ENCODE data around the gene C2CD4C.
A peak's percentile ranks its signal among the peaks of the same experiment; 100 is the strongest.

DNA sequence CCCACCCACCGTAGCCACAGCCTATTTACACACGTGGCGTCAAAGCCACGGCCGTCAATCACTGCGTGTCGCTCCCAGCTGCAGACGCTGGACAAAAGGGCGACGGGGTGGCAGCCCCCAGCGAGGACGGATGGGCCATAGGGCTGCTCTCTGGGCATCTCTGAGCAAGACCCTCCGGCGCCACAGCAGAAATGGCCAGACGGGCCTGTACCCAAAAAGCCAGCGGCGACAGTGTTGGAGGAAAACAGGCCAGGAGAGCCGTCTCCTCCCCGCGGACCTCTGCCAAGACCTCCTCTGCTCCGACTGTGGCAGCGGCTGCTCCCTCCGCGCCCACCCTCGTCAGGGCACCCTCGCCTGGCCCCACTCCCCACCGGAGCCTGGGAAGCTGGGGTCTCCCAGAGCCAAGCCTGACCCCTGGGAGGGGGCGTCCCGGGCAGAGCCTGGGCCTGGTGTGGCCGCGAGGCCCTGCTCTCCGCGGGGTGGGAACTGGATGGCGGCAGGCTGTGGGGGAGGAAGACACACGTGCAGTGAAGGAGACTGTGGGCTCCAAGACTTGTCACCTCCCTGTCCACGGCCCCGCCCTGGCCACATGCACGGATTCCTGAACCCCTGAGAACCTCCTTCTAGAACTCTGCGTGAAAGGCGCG, 2.7 kb downstream of the C2CD4C start:
- TF ChIP-seq POLR2AphosphoS5 (IDR thresholded peaks at IDR 0.05; ENCODE audit: low read depth, low read length) (no peak), TAF1 (IDR thresholded peaks at IDR 0.05; ENCODE audit: borderline replicate concordance, insufficient read depth, low read length) (no peak), SIN3A (IDR thresholded peaks at IDR 0.05; ENCODE audit: borderline replicate concordance, insufficient read depth, low read length) (no peak), FOXP2 (optimal IDR thresholded peaks at IDR 0.05; ENCODE audit: borderline replicate concordance, extremely low read depth, extremely low read length, insufficient read depth) (peak; percentile 41)
- TF ChIP-seq, protein P1, sequence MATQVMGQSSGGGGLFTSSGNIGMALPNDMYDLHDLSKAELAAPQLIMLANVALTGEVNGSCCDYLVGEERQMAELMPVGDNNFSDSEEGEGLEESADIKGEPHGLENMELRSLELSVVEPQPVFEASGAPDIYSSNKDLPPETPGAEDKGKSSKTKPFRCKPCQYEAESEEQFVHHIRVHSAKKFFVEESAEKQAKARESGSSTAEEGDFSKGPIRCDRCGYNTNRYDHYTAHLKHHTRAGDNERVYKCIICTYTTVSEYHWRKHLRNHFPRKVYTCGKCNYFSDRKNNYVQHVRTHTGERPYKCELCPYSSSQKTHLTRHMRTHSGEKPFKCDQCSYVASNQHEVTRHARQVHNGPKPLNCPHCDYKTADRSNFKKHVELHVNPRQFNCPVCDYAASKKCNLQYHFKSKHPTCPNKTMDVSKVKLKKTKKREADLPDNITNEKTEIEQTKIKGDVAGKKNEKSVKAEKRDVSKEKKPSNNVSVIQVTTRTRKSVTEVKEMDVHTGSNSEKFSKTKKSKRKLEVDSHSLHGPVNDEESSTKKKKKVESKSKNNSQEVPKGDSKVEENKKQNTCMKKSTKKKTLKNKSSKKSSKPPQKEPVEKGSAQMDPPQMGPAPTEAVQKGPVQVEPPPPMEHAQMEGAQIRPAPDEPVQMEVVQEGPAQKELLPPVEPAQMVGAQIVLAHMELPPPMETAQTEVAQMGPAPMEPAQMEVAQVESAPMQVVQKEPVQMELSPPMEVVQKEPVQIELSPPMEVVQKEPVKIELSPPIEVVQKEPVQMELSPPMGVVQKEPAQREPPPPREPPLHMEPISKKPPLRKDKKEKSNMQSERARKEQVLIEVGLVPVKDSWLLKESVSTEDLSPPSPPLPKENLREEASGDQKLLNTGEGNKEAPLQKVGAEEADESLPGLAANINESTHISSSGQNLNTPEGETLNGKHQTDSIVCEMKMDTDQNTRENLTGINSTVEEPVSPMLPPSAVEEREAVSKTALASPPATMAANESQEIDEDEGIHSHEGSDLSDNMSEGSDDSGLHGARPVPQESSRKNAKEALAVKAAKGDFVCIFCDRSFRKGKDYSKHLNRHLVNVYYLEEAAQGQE (IDR thresholded peaks at IDR 0.05; ENCODE audit: insufficient read depth in 1 of 2, low read depth in 2 of 2, low read length in 2 of 2) = no peak
